HG02571 (cell line): ENCODE data around the gene SLC25A45.
"Not testable (repeated sequence)": the region's sequence is repeated elsewhere in the genome, so short reads cannot be mapped to it uniquely, and the experiment has no call there.

Experiments
- ATAC-seq: cut with Tn5 transposase; IDR thresholded peaks from one replicate; pipeline ENCODE4 v1.9.1; 2021; ENCODE audit warnings: mild to moderate bottlenecking, moderate library complexity; ENCODE audit not compliant: unreplicated experiment

Gene SLC25A45

GRCh38 chr11:65363770-65364169 lies 18.7 kb downstream of the SLC25A45 start:
- ATAC-seq = no peak

- ATAC-seq = no peak
Observed at GRCh38 chr11:65362966-65363365, 19.5 kb downstream of the SLC25A45 start.

- ATAC-seq = no peak
Observed at GRCh38 chr11:65362320-65362931, 20.0 kb downstream of the SLC25A45 start.

GRCh38 chr11:65357856-65358356 lies 24.5 kb downstream of the SLC25A45 start:
- ATAC-seq = no peak

GRCh38 chr11:65356394-65356972 lies 26.0 kb downstream of the SLC25A45 start:
- ATAC-seq = no peak

GRCh38 chr11:65355776-65356393 lies 26.6 kb downstream of the SLC25A45 start:
- no peak for ATAC-seq

GRCh38 chr11:65355013-65355775 lies 27.3 kb downstream of the SLC25A45 start:
- peak; percentile 24 for ATAC-seq

GRCh38 chr11:65354265-65355012 lies 28.0 kb downstream of the SLC25A45 start, which contains the start of gene TIGD3:
Gene TIGD3 (plus strand): TSS chr11:65354751. CDS start chr11:65355809, 1,058 bp downstream.
- ATAC-seq = peak; percentile 80

GRCh38 chr11:65353900-65354264 lies 28.6 kb downstream of the SLC25A45 start:
- no peak for ATAC-seq

GRCh38 chr11:65353376-65353775 lies 29.1 kb downstream of the SLC25A45 start:
- ATAC-seq = no peak

- ATAC-seq = no peak
Observed at GRCh38 chr11:65352783-65353182, 29.7 kb downstream of the SLC25A45 start.

GRCh38 chr11:65351511-65351910 lies 30.9 kb downstream of the SLC25A45 start:
- no peak for ATAC-seq

GRCh38 chr11:65341856-65342255 lies 40.6 kb downstream of the SLC25A45 start:
- ATAC-seq = no peak

GRCh38 chr11:65340226-65340625 lies 42.2 kb downstream of the SLC25A45 start:
- ATAC-seq = no peak

- ATAC-seq = no peak
Observed at GRCh38 chr11:65338676-65339075, 43.8 kb downstream of the SLC25A45 start.

- no peak for ATAC-seq
Observed at GRCh38 chr11:65334696-65335295, 47.6 kb downstream of the SLC25A45 start.

GRCh38 chr11:65332591-65332990 lies 49.9 kb downstream of the SLC25A45 start:
- not testable (repeated sequence) for ATAC-seq

GRCh38 chr11:65330544-65330943 lies 51.9 kb downstream of the SLC25A45 start:
- ATAC-seq = no peak

- ATAC-seq = no peak
Observed at GRCh38 chr11:65329944-65330403, 52.5 kb downstream of the SLC25A45 start.

- ATAC-seq = no peak
Observed at GRCh38 chr11:65329478-65329877, 53.0 kb downstream of the SLC25A45 start.
